Body of pancreas (tissue), 4 donors: ENCODE results near the gene CCDC73.

Experiments
- CTCF ChIP-seq, 7 experiments: fragments of 450-650 bp in 4 of 7; fragments of 200-600 bp in 3 of 7; sonication (generic) in 3 of 7; IDR thresholded peaks; one replicate each; pipeline ENCODE4 v1.5.1; 2016 to 2019; ENCODE audit warnings: antibody characterized with exemption in 7 of 7
- POLR2A ChIP-seq, 3 donors: fragments of 450-650 bp; IDR thresholded peaks; one replicate each; pipeline ENCODE4 v1.6.1; 2016; ENCODE audit warnings: antibody characterized with exemption in 3 of 3, mild to moderate bottlenecking in 2 of 3

DNA sequence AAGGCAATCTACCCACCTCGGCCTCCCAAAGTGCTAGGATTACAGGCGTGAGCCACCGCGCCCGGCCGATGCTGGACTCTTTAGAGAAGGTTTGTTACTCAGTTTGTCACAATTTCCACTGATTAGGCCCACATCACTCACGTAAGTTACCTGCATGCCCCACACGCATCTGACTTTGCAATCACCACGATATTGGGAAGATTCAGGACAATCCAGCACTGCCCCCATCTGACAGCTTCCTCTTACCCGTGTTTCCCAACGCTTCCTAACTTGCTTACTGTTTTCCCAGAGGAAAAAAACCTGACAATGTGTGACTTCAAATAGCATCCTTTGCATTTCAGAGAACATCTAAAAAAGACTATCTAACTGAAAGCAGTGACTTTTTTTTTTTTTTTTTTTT lies 232.6 kb downstream of the CCDC73 start:
- no peak for TF ChIP-seq CTCF (IDR thresholded peaks at IDR 0.05)
- no peak for TF ChIP-seq POLR2A (IDR thresholded peaks at IDR 0.05)
